Measurements from ENCODE around the gene GRAMD4. TPM values are rescaled to one million over a fixed set of nuclear protein-coding genes. Genes with fewer than 3 reads are reported as not detected.

The GRAMD4 gene
- total RNA-seq, 2 donors from 2014 or later = 38.0 to 43.3 TPM

DNA sequence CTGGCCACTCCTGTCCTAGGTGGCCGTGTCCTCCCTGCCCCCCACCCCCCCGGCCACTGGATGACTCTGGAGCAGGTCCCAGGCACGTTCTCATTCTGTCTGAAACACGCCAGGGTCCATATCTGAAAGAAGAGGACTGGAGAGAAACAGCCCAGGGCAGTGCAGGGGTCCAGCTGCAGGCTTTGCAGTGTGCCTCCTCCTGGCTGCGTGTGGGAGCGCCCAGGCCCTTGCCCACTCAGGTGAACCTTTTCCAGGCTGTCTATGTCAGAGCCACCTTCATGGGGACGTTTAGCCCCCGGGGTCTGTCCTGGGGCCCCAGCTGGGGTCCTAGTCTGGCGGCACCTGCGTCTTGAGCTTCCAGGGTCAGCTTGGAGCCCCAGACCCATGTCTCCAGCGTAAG lies 15.6 kb downstream of the GRAMD4 start:
- TF ChIP-seq, protein P1, sequence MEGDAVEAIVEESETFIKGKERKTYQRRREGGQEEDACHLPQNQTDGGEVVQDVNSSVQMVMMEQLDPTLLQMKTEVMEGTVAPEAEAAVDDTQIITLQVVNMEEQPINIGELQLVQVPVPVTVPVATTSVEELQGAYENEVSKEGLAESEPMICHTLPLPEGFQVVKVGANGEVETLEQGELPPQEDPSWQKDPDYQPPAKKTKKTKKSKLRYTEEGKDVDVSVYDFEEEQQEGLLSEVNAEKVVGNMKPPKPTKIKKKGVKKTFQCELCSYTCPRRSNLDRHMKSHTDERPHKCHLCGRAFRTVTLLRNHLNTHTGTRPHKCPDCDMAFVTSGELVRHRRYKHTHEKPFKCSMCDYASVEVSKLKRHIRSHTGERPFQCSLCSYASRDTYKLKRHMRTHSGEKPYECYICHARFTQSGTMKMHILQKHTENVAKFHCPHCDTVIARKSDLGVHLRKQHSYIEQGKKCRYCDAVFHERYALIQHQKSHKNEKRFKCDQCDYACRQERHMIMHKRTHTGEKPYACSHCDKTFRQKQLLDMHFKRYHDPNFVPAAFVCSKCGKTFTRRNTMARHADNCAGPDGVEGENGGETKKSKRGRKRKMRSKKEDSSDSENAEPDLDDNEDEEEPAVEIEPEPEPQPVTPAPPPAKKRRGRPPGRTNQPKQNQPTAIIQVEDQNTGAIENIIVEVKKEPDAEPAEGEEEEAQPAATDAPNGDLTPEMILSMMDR (conservative IDR thresholded peaks at IDR 0.05) = peak; percentile 70
- H3K27ac ChIP-seq (ENCODE audit: low read depth, low read length) = no peak overlapping the region
- H3K36me3 ChIP-seq (ENCODE audit: control insufficient read depth, insufficient read depth, low read length) = no peaks in the 10 kb centered on the region
- no peak overlapping the region for H3K9ac ChIP-seq (ENCODE audit: extremely low read depth, low read length, poor library complexity, severe bottlenecking)
- no peaks in the 10 kb centered on the region for H3K27me3 Mint-ChIP-seq (ENCODE audit: insufficient read depth)
- H3K9me3 Mint-ChIP-seq = no peaks in the 10 kb centered on the region
- H3K36me3 Mint-ChIP-seq (ENCODE audit: low read depth) = no peaks in the 10 kb centered on the region
- H3K4me3 Mint-ChIP-seq = no peak overlapping the region
- peaks cover 11% of the 10 kb centered on the region for H3K4me1 Mint-ChIP-seq
- H3K4me3 ChIP-seq (ENCODE audit: low read length) = no peak overlapping the region
- peak; percentile 79 for DNase-seq
- 83 to 91% methylated on average over 7 to 11 of the region's 11 CpGs for WGBS, 2 experiments (ENCODE audit: insufficient coverage in 1 of 2, insufficient read length in 1 of 2)
- no peaks in the 10 kb centered on the region for H3K4me1 ChIP-seq (ENCODE audit: control insufficient read depth, insufficient read depth, low read length)
- H3K27me3 ChIP-seq (ENCODE audit: control insufficient read depth, insufficient read depth, low read length, poor library complexity, severe bottlenecking) = no peaks in the 10 kb centered on the region
- no peaks in the 10 kb centered on the region for H3K9me3 ChIP-seq (ENCODE audit: control insufficient read depth, low read length)
- no peak overlapping the region for H3K27ac Mint-ChIP-seq

DNA sequence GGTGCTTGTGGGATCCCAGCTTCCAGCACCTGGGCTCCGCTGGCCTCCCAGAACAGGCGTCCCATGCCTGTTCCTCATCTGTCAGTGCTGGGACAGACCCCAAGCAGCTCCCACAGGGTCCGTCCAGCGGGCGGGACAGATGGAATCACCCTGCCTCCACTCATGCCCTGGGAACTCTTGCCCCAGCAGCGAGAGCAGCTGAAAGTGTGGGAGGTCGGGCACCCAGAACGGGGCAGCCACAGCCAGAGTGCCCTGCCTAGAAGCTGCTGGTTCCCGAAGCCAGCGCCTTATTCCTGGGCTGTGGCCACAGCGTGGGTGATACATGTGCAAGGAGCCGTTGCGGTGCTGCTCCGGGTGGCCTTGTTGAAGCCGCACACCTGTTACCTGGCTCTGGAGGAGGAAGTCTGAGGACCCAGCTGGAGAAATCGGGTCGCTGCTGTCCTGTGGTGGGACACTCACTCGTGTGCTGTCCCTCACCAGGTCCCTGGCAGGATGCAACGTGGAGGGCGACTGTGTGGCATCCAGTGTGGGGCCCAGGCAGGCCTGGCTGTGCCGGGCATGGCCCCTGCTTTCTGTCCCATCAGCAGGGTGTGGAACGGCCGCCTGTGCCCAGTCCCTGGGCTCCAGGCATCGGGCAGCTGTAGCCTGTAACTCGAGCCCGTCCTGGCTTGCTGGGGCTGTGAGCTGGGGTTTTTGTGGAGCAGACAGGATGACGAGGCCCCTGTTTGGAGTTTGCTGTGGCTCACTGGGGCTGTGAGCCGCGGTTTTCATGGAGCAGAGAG lies 16.2 kb downstream of the GRAMD4 start:
- H3K4me1 ChIP-seq (ENCODE audit: control insufficient read depth, insufficient read depth, low read length) = no peaks in the 10 kb centered on the region
- no peaks in the 10 kb centered on the region for H3K27me3 Mint-ChIP-seq (ENCODE audit: insufficient read depth)
- H3K36me3 Mint-ChIP-seq (ENCODE audit: low read depth) = peaks cover under 1% of the 10 kb centered on the region
- 86 to 88% methylated on average over 24 to 29 of the region's 29 CpGs for WGBS, 2 experiments (ENCODE audit: insufficient coverage in 1 of 2, insufficient read length in 1 of 2)
- H3K4me3 ChIP-seq (ENCODE audit: low read length) = no peak overlapping the region
- H3K9me3 Mint-ChIP-seq = no peaks in the 10 kb centered on the region
- H3K36me3 ChIP-seq (ENCODE audit: control insufficient read depth, insufficient read depth, low read length) = no peaks in the 10 kb centered on the region
- peaks cover 11% of the 10 kb centered on the region for H3K4me1 Mint-ChIP-seq
- H3K4me3 Mint-ChIP-seq = no peak overlapping the region
- no peak overlapping the region for H3K9ac ChIP-seq (ENCODE audit: extremely low read depth, low read length, poor library complexity, severe bottlenecking)
- DNase-seq = peak; percentile 64
- H3K27ac ChIP-seq (ENCODE audit: low read depth, low read length) = no peak overlapping the region
- no peaks in the 10 kb centered on the region for H3K27me3 ChIP-seq (ENCODE audit: control insufficient read depth, insufficient read depth, low read length, poor library complexity, severe bottlenecking)
- H3K9me3 ChIP-seq (ENCODE audit: control insufficient read depth, low read length) = no peaks in the 10 kb centered on the region
- TF ChIP-seq, protein P1 (conservative IDR thresholded peaks at IDR 0.05) = no peak
- no peak overlapping the region for H3K27ac Mint-ChIP-seq

DNA sequence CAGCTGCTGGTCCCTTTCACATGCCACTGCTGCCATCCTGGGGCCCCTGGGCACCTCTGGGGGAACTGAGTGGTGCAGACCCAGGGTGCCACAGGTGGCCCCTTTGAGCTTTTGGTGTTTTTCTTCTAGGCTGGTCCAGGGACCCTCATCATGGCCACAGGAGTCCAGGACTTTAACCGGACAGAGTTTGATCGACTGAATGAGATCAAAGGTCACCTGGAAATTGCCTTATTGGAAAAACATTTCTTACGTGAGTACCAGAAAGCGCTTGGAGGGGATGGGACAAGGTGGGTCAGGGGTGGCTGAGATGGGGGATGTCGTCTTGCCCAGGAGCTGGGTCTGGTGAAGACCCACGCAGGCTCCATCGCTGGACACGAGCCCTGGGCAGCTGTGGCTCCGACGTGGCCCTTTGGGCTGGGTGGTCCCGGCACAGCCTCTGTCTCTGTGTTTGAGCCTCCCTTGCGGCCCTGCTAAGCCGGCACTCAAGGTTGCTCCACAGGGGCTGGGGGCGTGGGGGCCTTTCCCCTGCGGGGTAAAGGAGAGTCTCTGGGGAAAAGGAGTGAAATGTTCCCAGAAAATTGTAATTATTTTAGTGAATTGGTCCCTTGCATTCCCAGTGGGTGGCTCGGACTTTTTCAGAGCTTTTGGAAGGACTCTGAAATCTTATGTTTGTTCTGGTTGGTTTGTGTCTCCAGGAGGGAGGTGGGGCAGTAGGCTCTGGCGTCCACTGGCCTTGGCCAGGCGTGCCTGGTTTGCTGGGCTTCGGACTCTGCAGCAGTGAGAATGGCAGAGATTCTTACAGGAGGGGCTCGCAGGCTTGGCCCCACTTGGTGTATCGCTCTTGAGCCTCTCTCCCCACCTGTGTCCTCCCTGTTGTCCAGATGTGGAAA lies 17.8 kb downstream of the GRAMD4 start:
- DNase-seq = no peak
- WGBS, 2 experiments (ENCODE audit: insufficient coverage in 1 of 2, insufficient read length in 1 of 2) = 93 to 97% methylated on average over 10 to 21 of the region's 21 CpGs
- no peaks in the 10 kb centered on the region for H3K27me3 Mint-ChIP-seq (ENCODE audit: insufficient read depth)
- Histone ChIP-seq H3K9me3 (ENCODE audit: control insufficient read depth, low read length) (no peaks in the 10 kb centered on the region), H3K36me3 (ENCODE audit: control insufficient read depth, insufficient read depth, low read length) (no peaks in the 10 kb centered on the region), H3K4me3 (ENCODE audit: low read length) (no peak overlapping the region), H3K27me3 (ENCODE audit: control insufficient read depth, insufficient read depth, low read length, poor library complexity, severe bottlenecking) (no peaks in the 10 kb centered on the region), H3K27ac (ENCODE audit: low read depth, low read length) (no peak overlapping the region), H3K4me1 (ENCODE audit: control insufficient read depth, insufficient read depth, low read length) (no peaks in the 10 kb centered on the region), H3K9ac (ENCODE audit: extremely low read depth, low read length, poor library complexity, severe bottlenecking) (no peak overlapping the region)
- H3K4me1 Mint-ChIP-seq = peaks cover 11% of the 10 kb centered on the region
- H3K36me3 Mint-ChIP-seq (ENCODE audit: low read depth) = peaks cover 2% of the 10 kb centered on the region
- TF ChIP-seq, protein P1 (conservative IDR thresholded peaks at IDR 0.05) = no peak
- no peaks in the 10 kb centered on the region for H3K9me3 Mint-ChIP-seq
- H3K27ac Mint-ChIP-seq = no peak overlapping the region
- H3K4me3 Mint-ChIP-seq = no peak overlapping the region
